PFSK-1 (cell line): ENCODE results near the gene SASH3.

Experiments
- POLR2AphosphoS5 ChIP-seq: IDR thresholded peaks from 2 replicates; pipeline ENCODE4 v1.6.1; 2012; ENCODE audit warnings: low read depth, mild to moderate bottlenecking, control low read depth, low read length, moderate library complexity
- TAF1 ChIP-seq: IDR thresholded peaks from 2 replicates; pipeline ENCODE4 v1.6.1; 2012; ENCODE audit warnings: low read length, control low read depth, borderline replicate concordance; ENCODE audit not compliant: insufficient read depth
- TF ChIP-seq, protein P1 (sequence below), 2 experiments: IDR thresholded peaks; 2 replicates each; pipeline versions ENCODE4 v1.6.1 to v1.8.0; 2011 to 2012; ENCODE audit warnings: low read depth in 2 of 2, low read length in 2 of 2, control low read depth in 1 of 2, inconsistent platforms in 1 of 2, mild to moderate bottlenecking in 1 of 2, moderate library complexity in 1 of 2; ENCODE audit not compliant: insufficient read depth in 1 of 2

DNA sequence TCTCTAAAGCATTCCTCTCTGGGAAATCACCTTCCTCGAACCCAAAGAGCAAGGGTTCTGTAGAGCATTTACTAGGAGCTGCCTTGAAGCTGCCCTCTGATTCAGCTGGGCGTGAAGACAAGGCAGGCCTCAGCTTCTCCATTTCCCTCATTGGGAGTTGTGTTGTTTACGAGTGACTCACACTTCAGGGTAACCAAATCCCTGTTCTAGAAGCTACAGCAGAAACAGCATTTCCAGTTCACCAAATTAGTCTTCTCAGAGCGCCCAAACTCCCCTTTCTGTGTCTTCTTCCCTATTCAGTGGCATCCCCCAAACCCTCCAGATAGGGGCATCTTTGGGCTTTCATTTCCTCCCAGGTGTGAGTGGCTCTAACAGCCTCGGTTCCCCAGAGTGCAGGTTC, 41.8 kb upstream of the SASH3 start:
- TF ChIP-seq POLR2AphosphoS5: no peak
- TF ChIP-seq, protein P1, sequence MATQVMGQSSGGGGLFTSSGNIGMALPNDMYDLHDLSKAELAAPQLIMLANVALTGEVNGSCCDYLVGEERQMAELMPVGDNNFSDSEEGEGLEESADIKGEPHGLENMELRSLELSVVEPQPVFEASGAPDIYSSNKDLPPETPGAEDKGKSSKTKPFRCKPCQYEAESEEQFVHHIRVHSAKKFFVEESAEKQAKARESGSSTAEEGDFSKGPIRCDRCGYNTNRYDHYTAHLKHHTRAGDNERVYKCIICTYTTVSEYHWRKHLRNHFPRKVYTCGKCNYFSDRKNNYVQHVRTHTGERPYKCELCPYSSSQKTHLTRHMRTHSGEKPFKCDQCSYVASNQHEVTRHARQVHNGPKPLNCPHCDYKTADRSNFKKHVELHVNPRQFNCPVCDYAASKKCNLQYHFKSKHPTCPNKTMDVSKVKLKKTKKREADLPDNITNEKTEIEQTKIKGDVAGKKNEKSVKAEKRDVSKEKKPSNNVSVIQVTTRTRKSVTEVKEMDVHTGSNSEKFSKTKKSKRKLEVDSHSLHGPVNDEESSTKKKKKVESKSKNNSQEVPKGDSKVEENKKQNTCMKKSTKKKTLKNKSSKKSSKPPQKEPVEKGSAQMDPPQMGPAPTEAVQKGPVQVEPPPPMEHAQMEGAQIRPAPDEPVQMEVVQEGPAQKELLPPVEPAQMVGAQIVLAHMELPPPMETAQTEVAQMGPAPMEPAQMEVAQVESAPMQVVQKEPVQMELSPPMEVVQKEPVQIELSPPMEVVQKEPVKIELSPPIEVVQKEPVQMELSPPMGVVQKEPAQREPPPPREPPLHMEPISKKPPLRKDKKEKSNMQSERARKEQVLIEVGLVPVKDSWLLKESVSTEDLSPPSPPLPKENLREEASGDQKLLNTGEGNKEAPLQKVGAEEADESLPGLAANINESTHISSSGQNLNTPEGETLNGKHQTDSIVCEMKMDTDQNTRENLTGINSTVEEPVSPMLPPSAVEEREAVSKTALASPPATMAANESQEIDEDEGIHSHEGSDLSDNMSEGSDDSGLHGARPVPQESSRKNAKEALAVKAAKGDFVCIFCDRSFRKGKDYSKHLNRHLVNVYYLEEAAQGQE (IDR thresholded peaks at IDR 0.05; ENCODE audit: insufficient read depth in 1 of 2, low read depth in 2 of 2, low read length in 2 of 2): no peak
- no peak for TF ChIP-seq TAF1
